ENCODE data around the gene TMEM74B.

Gene TMEM74B

DNA sequence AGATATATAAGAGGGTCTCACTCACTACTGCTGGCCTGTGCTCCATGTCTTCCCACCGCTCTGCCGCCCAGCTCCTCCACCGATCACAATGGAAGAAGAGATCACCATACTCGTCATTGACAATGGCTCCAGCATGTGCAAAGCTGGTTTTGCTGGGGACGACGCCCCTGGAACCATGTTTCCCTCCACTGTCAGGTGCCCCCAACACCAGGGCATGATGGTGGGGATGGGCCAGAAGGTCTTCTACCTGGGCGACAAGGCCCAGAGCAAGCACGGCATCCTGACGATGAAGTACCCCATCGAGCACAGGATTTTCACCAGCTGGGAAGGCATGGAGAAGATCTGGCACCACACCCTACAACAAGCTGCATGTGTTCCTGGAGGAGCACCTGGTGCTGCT is 24.3 kb downstream of the TMEM74B start:
- TF ChIP-seq EGR1 (IDR thresholded peaks at IDR 0.05) (no peak), ZBTB7A (IDR thresholded peaks at IDR 0.05; ENCODE audit: low read depth) (no peak), CEBPB (IDR thresholded peaks at IDR 0.05) (no peak), NFIC (IDR thresholded peaks at IDR 0.05) (no peak), EP300 (IDR thresholded peaks at IDR 0.05; ENCODE audit: borderline replicate concordance) (no peak), TAF1 (IDR thresholded peaks at IDR 0.05; ENCODE audit: low read depth) (no peak), RAD21 (IDR thresholded peaks at IDR 0.05; ENCODE audit: low read depth) (no peak), YY1 (IDR thresholded peaks at IDR 0.05; ENCODE audit: low read depth) (no peak), TEAD4 (IDR thresholded peaks at IDR 0.05) (no peak)
- TF ChIP-seq, protein P1, sequence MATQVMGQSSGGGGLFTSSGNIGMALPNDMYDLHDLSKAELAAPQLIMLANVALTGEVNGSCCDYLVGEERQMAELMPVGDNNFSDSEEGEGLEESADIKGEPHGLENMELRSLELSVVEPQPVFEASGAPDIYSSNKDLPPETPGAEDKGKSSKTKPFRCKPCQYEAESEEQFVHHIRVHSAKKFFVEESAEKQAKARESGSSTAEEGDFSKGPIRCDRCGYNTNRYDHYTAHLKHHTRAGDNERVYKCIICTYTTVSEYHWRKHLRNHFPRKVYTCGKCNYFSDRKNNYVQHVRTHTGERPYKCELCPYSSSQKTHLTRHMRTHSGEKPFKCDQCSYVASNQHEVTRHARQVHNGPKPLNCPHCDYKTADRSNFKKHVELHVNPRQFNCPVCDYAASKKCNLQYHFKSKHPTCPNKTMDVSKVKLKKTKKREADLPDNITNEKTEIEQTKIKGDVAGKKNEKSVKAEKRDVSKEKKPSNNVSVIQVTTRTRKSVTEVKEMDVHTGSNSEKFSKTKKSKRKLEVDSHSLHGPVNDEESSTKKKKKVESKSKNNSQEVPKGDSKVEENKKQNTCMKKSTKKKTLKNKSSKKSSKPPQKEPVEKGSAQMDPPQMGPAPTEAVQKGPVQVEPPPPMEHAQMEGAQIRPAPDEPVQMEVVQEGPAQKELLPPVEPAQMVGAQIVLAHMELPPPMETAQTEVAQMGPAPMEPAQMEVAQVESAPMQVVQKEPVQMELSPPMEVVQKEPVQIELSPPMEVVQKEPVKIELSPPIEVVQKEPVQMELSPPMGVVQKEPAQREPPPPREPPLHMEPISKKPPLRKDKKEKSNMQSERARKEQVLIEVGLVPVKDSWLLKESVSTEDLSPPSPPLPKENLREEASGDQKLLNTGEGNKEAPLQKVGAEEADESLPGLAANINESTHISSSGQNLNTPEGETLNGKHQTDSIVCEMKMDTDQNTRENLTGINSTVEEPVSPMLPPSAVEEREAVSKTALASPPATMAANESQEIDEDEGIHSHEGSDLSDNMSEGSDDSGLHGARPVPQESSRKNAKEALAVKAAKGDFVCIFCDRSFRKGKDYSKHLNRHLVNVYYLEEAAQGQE (IDR thresholded peaks at IDR 0.05; ENCODE audit: low read depth), result no peak
- TF ChIP-seq, protein P2, sequence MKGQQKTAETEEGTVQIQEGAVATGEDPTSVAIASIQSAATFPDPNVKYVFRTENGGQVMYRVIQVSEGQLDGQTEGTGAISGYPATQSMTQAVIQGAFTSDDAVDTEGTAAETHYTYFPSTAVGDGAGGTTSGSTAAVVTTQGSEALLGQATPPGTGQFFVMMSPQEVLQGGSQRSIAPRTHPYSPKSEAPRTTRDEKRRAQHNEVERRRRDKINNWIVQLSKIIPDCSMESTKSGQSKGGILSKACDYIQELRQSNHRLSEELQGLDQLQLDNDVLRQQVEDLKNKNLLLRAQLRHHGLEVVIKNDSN (IDR thresholded peaks at IDR 0.05), result no peak

DNA sequence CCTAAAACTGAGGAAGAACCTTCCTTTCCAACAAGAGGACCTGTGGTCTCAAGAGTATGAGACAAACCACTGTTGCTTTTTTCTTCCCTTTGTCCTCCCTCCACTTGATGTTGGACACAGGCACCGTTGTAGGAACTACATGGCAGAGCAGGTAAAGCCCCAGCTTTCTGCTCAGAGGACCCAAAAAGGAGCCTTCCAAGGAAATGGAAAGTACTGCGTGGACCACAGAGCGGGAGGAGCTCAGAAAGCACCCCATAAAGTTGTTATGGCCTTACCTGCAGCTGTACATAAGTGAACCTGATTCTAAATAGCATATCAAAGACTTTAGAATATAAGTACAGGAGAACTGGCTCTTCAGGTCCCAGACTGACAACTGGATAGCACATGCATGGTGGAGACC is 29.4 kb downstream of the TMEM74B start:
- TF ChIP-seq, protein P3, sequence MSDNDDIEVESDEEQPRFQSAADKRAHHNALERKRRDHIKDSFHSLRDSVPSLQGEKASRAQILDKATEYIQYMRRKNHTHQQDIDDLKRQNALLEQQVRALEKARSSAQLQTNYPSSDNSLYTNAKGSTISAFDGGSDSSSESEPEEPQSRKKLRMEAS (IDR thresholded peaks at IDR 0.05), result no peak
- TF ChIP-seq, protein P1 (IDR thresholded peaks at IDR 0.05; ENCODE audit: low read depth), result no peak
- TF ChIP-seq CREB1 (IDR thresholded peaks at IDR 0.05; ENCODE audit: low read depth), result no peak
- TF ChIP-seq TAF1 (IDR thresholded peaks at IDR 0.05; ENCODE audit: low read depth), result no peak
- no peak for TF ChIP-seq TCF12 (IDR thresholded peaks at IDR 0.05; ENCODE audit: low read depth)
- no peak for TF ChIP-seq EP300 (IDR thresholded peaks at IDR 0.05; ENCODE audit: borderline replicate concordance)
- TF ChIP-seq TEAD4 (IDR thresholded peaks at IDR 0.05), result no peak

DNA sequence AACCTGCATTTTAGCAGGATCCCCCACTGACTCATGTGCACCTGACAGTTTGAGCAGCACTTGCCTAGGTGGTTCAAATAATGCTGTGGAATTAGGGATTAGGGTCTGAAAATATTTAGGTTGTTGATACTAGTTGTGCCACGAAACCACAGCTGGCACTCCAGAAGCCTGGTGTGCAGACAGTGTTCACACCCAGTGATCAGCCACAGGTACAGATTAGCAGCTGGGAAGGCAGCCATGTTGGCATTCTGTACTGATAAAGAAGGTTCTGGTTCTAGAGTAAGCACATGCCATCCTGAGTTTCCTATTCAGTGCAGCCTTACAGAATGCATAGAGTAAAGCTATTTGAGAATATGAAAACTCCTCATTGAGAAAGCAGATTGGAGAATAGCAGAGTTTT is 30.1 kb downstream of the TMEM74B start:
- TF ChIP-seq, protein P3 (IDR thresholded peaks at IDR 0.05), result no peak
- TF ChIP-seq NFIC (IDR thresholded peaks at IDR 0.05) (no peak), CEBPB (IDR thresholded peaks at IDR 0.05) (no peak)

DNA sequence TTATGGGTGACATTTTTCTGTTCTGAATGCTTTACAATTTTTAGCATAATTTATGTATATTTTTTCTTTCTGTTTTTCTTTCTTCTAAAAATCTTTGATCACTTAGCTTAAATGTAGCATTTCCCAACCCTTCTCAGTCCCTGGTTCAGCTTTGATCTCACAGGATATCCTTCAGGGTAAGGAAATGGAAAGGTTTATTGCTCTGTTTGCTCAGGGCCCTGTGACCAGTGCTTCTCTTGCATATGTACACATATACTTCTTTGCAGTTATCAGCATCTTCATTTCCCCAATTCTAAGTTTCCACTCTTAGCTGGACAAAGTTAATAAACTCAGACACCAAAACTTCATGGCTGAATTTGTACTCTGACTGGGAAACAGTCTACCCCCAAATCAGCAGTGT is 30.6 kb downstream of the TMEM74B start:
- TF ChIP-seq EP300 (IDR thresholded peaks at IDR 0.05; ENCODE audit: borderline replicate concordance), result no peak
- TF ChIP-seq TEAD4 (IDR thresholded peaks at IDR 0.05), result no peak
- TF ChIP-seq, protein P3 (IDR thresholded peaks at IDR 0.05), result no peak
- no peak for TF ChIP-seq CREB1 (IDR thresholded peaks at IDR 0.05; ENCODE audit: low read depth)
- TF ChIP-seq TCF12 (IDR thresholded peaks at IDR 0.05; ENCODE audit: low read depth), result no peak
- no peak for TF ChIP-seq YY1 (IDR thresholded peaks at IDR 0.05; ENCODE audit: low read depth)
- TF ChIP-seq, protein P2 (IDR thresholded peaks at IDR 0.05), result no peak
- no peak for TF ChIP-seq RAD21 (IDR thresholded peaks at IDR 0.05; ENCODE audit: low read depth)
- TF ChIP-seq CEBPB (IDR thresholded peaks at IDR 0.05), result no peak
- no peak for TF ChIP-seq FOXM1 (IDR thresholded peaks at IDR 0.05; ENCODE audit: borderline replicate concordance, low read depth)

DNA sequence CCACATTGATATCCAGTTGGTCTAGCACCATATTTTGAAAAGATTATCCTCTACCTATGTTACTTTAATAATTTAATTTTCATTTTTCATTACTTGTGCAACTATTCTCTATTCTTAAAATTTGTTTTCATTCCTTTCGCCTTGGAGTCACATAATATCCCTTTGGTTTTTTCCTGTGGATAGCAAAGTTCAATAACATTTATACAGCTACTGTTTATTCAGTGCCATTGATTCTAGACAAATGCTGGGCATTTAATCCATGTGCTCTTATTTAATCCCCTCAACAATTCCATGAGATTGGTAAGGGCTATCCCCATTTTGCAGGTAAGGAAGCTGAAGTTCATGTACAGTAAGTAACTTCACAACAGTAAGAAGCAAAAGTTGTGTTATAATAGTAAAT is 33.8 kb downstream of the TMEM74B start:
- TF ChIP-seq YY1 (IDR thresholded peaks at IDR 0.05; ENCODE audit: low read depth) (no peak), TEAD4 (IDR thresholded peaks at IDR 0.05) (no peak), CEBPB (IDR thresholded peaks at IDR 0.05) (no peak), ZBTB7A (IDR thresholded peaks at IDR 0.05; ENCODE audit: low read depth) (no peak), EP300 (IDR thresholded peaks at IDR 0.05; ENCODE audit: borderline replicate concordance) (no peak), CREB1 (IDR thresholded peaks at IDR 0.05; ENCODE audit: low read depth) (no peak), RAD21 (IDR thresholded peaks at IDR 0.05; ENCODE audit: low read depth) (no peak), TAF1 (IDR thresholded peaks at IDR 0.05; ENCODE audit: low read depth) (no peak), TCF12 (IDR thresholded peaks at IDR 0.05; ENCODE audit: low read depth) (no peak), NFIC (IDR thresholded peaks at IDR 0.05) (no peak), FOXM1 (IDR thresholded peaks at IDR 0.05; ENCODE audit: borderline replicate concordance, low read depth) (no peak), EGR1 (IDR thresholded peaks at IDR 0.05) (no peak)
- TF ChIP-seq, protein P1 (IDR thresholded peaks at IDR 0.05; ENCODE audit: low read depth), result no peak
- TF ChIP-seq, protein P3 (IDR thresholded peaks at IDR 0.05), result no peak
- TF ChIP-seq, protein P2 (IDR thresholded peaks at IDR 0.05), result no peak

All from Ishikawa (cell line).